Stimulated activated CD4-positive, alpha-beta T cell treated with anti-CD3 and anti-CD28 coated beads, Interleukin-1b, Interleukin-23, amount 100 ng/mL, for 1 hour (primary cell): ENCODE measurements around the gene FAM184A.
"Not testable (repeated sequence)": the region's sequence is repeated elsewhere in the genome, so short reads cannot be mapped to it uniquely, and the experiment has no call there.

Experiments
- DNase-seq, 2 donors: peaks; one replicate each; pipeline ENCODE4 v3.0.0-alpha.2; 2020; ENCODE audit warnings: low read depth in 2 of 2

The FAM184A gene

GRCh38 chr6:119052987-119053386, 25.5 kb downstream of the FAM184A start:
- DNase-seq = no peak

- DNase-seq = no peak
These were observed 26.1 kb downstream of the FAM184A start for GRCh38 chr6:119052292-119052889.

- no peak for DNase-seq
These were observed 34.2 kb downstream of the FAM184A start for GRCh38 chr6:119044255-119044654.

GRCh38 chr6:119043783-119044182, 34.7 kb downstream of the FAM184A start:
- no peak for DNase-seq

GRCh38 chr6:119043265-119043664, 35.2 kb downstream of the FAM184A start:
- no peak for DNase-seq

GRCh38 chr6:119040636-119041035, 37.8 kb downstream of the FAM184A start:
- DNase-seq = no peak

- DNase-seq = no peak
These were observed 38.2 kb downstream of the FAM184A start for GRCh38 chr6:119040229-119040628.

GRCh38 chr6:119037941-119038623, 40.4 kb downstream of the FAM184A start:
- DNase-seq = no peak

- no peak for DNase-seq
These were observed 41.2 kb downstream of the FAM184A start for GRCh38 chr6:119037264-119037663.

- DNase-seq = no peak
These were observed 42.4 kb downstream of the FAM184A start for GRCh38 chr6:119036081-119036480.

GRCh38 chr6:119035459-119035858, 43.0 kb downstream of the FAM184A start:
- no peak for DNase-seq

GRCh38 chr6:119034827-119035458, 43.5 kb downstream of the FAM184A start:
- DNase-seq = no peak

GRCh38 chr6:119032428-119032827, 46.0 kb downstream of the FAM184A start:
- DNase-seq = no peak

GRCh38 chr6:119030759-119031158, 47.7 kb downstream of the FAM184A start:
- no peak for DNase-seq

GRCh38 chr6:119028091-119028490, 50.4 kb downstream of the FAM184A start:
- no peak for DNase-seq

- DNase-seq = no peak
These were observed 51.0 kb downstream of the FAM184A start for GRCh38 chr6:119027465-119027864.

GRCh38 chr6:119026822-119027221, 51.6 kb downstream of the FAM184A start:
- no peak for DNase-seq

- no peak for DNase-seq
These were observed 52.7 kb downstream of the FAM184A start for GRCh38 chr6:119025793-119026192.

- DNase-seq = no peak
These were observed 54.4 kb downstream of the FAM184A start for GRCh38 chr6:119024111-119024510.

- DNase-seq = no peak
These were observed 55.7 kb downstream of the FAM184A start for GRCh38 chr6:119022796-119023195.

- no peak for DNase-seq
These were observed 57.6 kb downstream of the FAM184A start for GRCh38 chr6:119020597-119021561.

- not testable (repeated sequence) for DNase-seq
These were observed 63.3 kb downstream of the FAM184A start for GRCh38 chr6:119015165-119015564.
